ENCODE results near the gene C4orf51. TPM values are rescaled to one million over a fixed set of nuclear protein-coding genes. Genes with fewer than 3 reads are reported as not detected.

Gene C4orf51
- total and polyA plus RNA-seq, 4 donors = not detected

GRCh38 chr4:145763399-145763798 lies 83.5 kb downstream of the C4orf51 start:
- H3K4me1 ChIP-seq (ENCODE audit: control insufficient read depth, insufficient read depth, low read length) = no peaks in the 10 kb centered on the region
- WGBS (ENCODE audit: insufficient coverage) = 79% methylated on average over 4 of the region's 4 CpGs

DNA sequence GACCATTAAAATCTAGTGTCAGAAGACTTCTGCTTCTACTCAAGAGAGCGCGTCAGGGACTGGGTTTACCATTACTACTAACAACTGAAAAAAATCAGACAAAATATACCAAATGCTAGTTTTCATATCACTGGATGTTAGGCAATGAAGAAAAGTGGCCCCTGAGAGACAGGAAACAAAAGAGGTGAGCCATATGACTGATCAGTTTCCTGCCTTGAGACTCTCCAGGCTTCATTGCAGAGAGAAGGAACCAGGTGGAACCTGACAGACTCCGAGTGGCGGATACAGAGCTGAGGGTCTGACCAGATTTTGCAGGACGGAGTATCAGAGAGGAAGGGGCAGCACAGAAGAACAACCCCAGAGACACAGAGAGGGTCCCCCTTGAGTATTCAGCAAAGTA lies 86.3 kb downstream of the C4orf51 start:
- H3K9me3 ChIP-seq (ENCODE audit: control insufficient read depth, insufficient read depth, low read length) = no peaks in the 10 kb centered on the region
- no peaks in the 10 kb centered on the region for H3K4me1 ChIP-seq (ENCODE audit: control insufficient read depth, insufficient read depth, low read length)
- DNase-seq (ENCODE audit: low read depth in 4 of 6, low spot score in 6 of 6) = no peak
- H3K27me3 ChIP-seq (ENCODE audit: control insufficient read depth, insufficient read depth, low read length) = no peaks in the 10 kb centered on the region
- H3K4me3 ChIP-seq (ENCODE audit: low read depth, low read length) = no peak overlapping the region
- no peak overlapping the region for H3K27ac ChIP-seq (ENCODE audit: low read depth, low read length)
- 98% methylated on average over 3 of the region's 5 CpGs for WGBS (ENCODE audit: insufficient coverage)
- H3K36me3 ChIP-seq (ENCODE audit: control insufficient read depth, insufficient read depth, low read length) = peaks cover 41% of the 10 kb centered on the region

More at GRCh38 chr4:145763399-145763798, 83.5 kb downstream of the C4orf51 start:
- Histone ChIP-seq H3K27me3 (ENCODE audit: control insufficient read depth, insufficient read depth, low read length) (no peaks in the 10 kb centered on the region), H3K27ac (ENCODE audit: low read depth, low read length) (no peak overlapping the region), H3K36me3 (ENCODE audit: control insufficient read depth, insufficient read depth, low read length) (peaks cover 53% of the 10 kb centered on the region), H3K9me3 (ENCODE audit: control insufficient read depth, insufficient read depth, low read length) (no peaks in the 10 kb centered on the region), H3K4me3 (ENCODE audit: low read depth, low read length) (no peak overlapping the region)
- no peak for DNase-seq (ENCODE audit: low read depth in 4 of 6, low spot score in 6 of 6)

- no peak overlapping the region for H3K4me3 ChIP-seq (ENCODE audit: low read depth, low read length)
- H3K9me3 ChIP-seq (ENCODE audit: control insufficient read depth, insufficient read depth, low read length) = no peaks in the 10 kb centered on the region
- no peak overlapping the region for H3K27ac ChIP-seq (ENCODE audit: low read depth, low read length)
- no peaks in the 10 kb centered on the region for H3K27me3 ChIP-seq (ENCODE audit: control insufficient read depth, insufficient read depth, low read length)
- no peak for DNase-seq (ENCODE audit: low read depth in 4 of 6, low spot score in 6 of 6)
- no peaks in the 10 kb centered on the region for H3K4me1 ChIP-seq (ENCODE audit: control insufficient read depth, insufficient read depth, low read length)
- WGBS (ENCODE audit: insufficient coverage) = no CpG with 5 or more reads among the region's 2 CpGs
- peaks cover 27% of the 10 kb centered on the region for H3K36me3 ChIP-seq (ENCODE audit: control insufficient read depth, insufficient read depth, low read length)
Observed at GRCh38 chr4:145769450-145770037, 89.6 kb downstream of the C4orf51 start.

GRCh38 chr4:145770124-145770523 lies 90.2 kb downstream of the C4orf51 start:
- peaks cover 23% of the 10 kb centered on the region for H3K36me3 ChIP-seq (ENCODE audit: control insufficient read depth, insufficient read depth, low read length)
- no peak overlapping the region for H3K27ac ChIP-seq (ENCODE audit: low read depth, low read length)
- no CpG with 5 or more reads among the region's 4 CpGs for WGBS (ENCODE audit: insufficient coverage)
- DNase-seq (ENCODE audit: low read depth in 4 of 6, low spot score in 6 of 6) = no peak
- no peak overlapping the region for H3K4me3 ChIP-seq (ENCODE audit: low read depth, low read length)
- no peaks in the 10 kb centered on the region for H3K9me3 ChIP-seq (ENCODE audit: control insufficient read depth, insufficient read depth, low read length)
- H3K27me3 ChIP-seq (ENCODE audit: control insufficient read depth, insufficient read depth, low read length) = no peaks in the 10 kb centered on the region
- H3K4me1 ChIP-seq (ENCODE audit: control insufficient read depth, insufficient read depth, low read length) = no peaks in the 10 kb centered on the region

DNA sequence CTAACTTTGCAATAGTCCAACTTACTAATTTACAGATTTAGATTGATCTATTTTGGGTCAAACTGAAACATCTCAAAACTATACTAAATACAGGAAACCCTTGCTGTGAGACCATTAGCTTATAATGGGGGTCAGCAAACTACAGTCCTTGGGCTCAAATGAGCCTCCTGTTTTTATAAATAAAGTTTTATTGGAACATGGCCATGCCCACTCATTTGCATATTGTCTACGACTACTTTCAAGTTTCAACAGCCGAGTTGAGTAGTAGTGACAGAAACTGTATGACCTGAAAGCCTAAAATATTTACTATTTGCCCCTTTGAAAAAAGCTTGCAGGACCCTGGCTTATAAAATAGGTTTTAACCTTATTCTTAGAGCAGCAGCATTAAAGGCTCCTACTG lies 92.4 kb downstream of the C4orf51 start:
- H3K9me3 ChIP-seq (ENCODE audit: control insufficient read depth, insufficient read depth, low read length) = no peaks in the 10 kb centered on the region

GRCh38 chr4:145773581-145774234 lies 93.8 kb downstream of the C4orf51 start:
- no peak for DNase-seq (ENCODE audit: low read depth in 4 of 6, low spot score in 6 of 6)
- Histone ChIP-seq H3K9me3 (ENCODE audit: control insufficient read depth, insufficient read depth, low read length) (no peaks in the 10 kb centered on the region), H3K36me3 (ENCODE audit: control insufficient read depth, insufficient read depth, low read length) (peaks cover 18% of the 10 kb centered on the region), H3K4me3 (ENCODE audit: low read depth, low read length) (no peak overlapping the region), H3K4me1 (ENCODE audit: control insufficient read depth, insufficient read depth, low read length) (no peaks in the 10 kb centered on the region), H3K27ac (ENCODE audit: low read depth, low read length) (no peak overlapping the region), H3K27me3 (ENCODE audit: control insufficient read depth, insufficient read depth, low read length) (no peaks in the 10 kb centered on the region)
- 83% methylated on average over 6 of the region's 6 CpGs for WGBS (ENCODE audit: insufficient coverage)

More for the DNA sequence above, 92.4 kb downstream of the C4orf51 start:
- H3K27me3 ChIP-seq (ENCODE audit: control insufficient read depth, insufficient read depth, low read length) = no peaks in the 10 kb centered on the region
- H3K27ac ChIP-seq (ENCODE audit: low read depth, low read length) = no peak overlapping the region
- no CpG with 5 or more reads among the region's 2 CpGs for WGBS (ENCODE audit: insufficient coverage)
- no peaks in the 10 kb centered on the region for H3K4me1 ChIP-seq (ENCODE audit: control insufficient read depth, insufficient read depth, low read length)
- DNase-seq (ENCODE audit: low read depth in 4 of 6, low spot score in 6 of 6) = no peak
- no peak overlapping the region for H3K4me3 ChIP-seq (ENCODE audit: low read depth, low read length)
- H3K36me3 ChIP-seq (ENCODE audit: control insufficient read depth, insufficient read depth, low read length) = peaks cover 18% of the 10 kb centered on the region

DNA sequence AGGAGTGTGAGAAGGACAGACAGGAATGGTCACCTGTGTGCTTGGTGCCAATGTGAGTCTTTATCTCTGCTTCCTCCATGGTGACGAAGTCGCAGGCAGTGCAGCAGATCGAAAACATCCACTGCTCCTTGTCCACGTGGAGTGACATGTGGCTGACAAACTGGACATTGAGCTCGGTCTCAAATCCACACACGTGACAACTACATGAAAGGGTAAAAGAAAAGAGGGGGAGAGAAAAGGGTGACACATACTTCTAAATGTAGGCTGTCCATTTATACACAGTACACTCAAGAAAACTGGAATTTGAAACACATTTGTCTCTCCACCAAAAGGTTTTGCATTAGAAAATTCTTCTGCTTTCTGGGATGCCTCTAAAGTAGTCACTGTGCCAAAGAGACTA lies 94.5 kb downstream of the C4orf51 start:
- no peak overlapping the region for H3K4me3 ChIP-seq (ENCODE audit: low read depth, low read length)
- H3K27ac ChIP-seq (ENCODE audit: low read depth, low read length) = no peak overlapping the region
- H3K36me3 ChIP-seq (ENCODE audit: control insufficient read depth, insufficient read depth, low read length) = peaks cover 18% of the 10 kb centered on the region
- H3K27me3 ChIP-seq (ENCODE audit: control insufficient read depth, insufficient read depth, low read length) = no peaks in the 10 kb centered on the region
- no peaks in the 10 kb centered on the region for H3K4me1 ChIP-seq (ENCODE audit: control insufficient read depth, insufficient read depth, low read length)
- no peaks in the 10 kb centered on the region for H3K9me3 ChIP-seq (ENCODE audit: control insufficient read depth, insufficient read depth, low read length)
- WGBS (ENCODE audit: insufficient coverage) = 100% methylated on average over 4 of the region's 6 CpGs
- no peak for DNase-seq (ENCODE audit: low read depth in 4 of 6, low spot score in 6 of 6)

- H3K9me3 ChIP-seq (ENCODE audit: control insufficient read depth, insufficient read depth, low read length) = no peaks in the 10 kb centered on the region
- no peak overlapping the region for H3K27ac ChIP-seq (ENCODE audit: low read depth, low read length)
- no peaks in the 10 kb centered on the region for H3K4me1 ChIP-seq (ENCODE audit: control insufficient read depth, insufficient read depth, low read length)
- H3K27me3 ChIP-seq (ENCODE audit: control insufficient read depth, insufficient read depth, low read length) = no peaks in the 10 kb centered on the region
- WGBS (ENCODE audit: insufficient coverage) = 100% methylated on average over 2 of the region's 3 CpGs
- peaks cover 18% of the 10 kb centered on the region for H3K36me3 ChIP-seq (ENCODE audit: control insufficient read depth, insufficient read depth, low read length)
- DNase-seq (ENCODE audit: low read depth in 4 of 6, low spot score in 6 of 6) = no peak
- H3K4me3 ChIP-seq (ENCODE audit: low read depth, low read length) = no peak overlapping the region
Observed at GRCh38 chr4:145775406-145775805, 95.5 kb downstream of the C4orf51 start.

DNA sequence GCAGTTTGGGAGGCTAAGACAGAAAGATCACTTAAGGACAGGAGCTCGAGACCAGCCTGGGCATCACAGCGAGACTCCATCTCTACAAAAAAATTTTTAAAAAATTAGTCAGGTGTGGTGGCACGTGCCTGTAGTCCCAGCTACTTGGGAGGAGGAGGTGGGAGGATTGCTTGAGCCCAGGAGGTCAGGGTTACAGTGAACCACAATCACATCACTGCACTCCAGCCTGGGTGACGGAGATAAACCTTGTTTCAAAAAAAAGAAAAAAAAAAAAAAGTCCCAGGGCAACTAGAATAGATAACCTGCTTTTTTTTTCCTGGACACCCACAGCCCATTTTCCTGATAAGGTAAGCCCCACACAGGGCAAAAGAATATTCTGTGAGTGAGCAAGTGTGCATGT lies 96.3 kb downstream of the C4orf51 start:
- H3K9me3 ChIP-seq (ENCODE audit: control insufficient read depth, insufficient read depth, low read length) = no peaks in the 10 kb centered on the region
- DNase-seq (ENCODE audit: low read depth in 4 of 6, low spot score in 6 of 6) = no peak
- WGBS (ENCODE audit: insufficient coverage) = 80% methylated on average over 1 of the region's 4 CpGs
- no peaks in the 10 kb centered on the region for H3K4me1 ChIP-seq (ENCODE audit: control insufficient read depth, insufficient read depth, low read length)
- H3K27me3 ChIP-seq (ENCODE audit: control insufficient read depth, insufficient read depth, low read length) = no peaks in the 10 kb centered on the region
- no peak overlapping the region for H3K4me3 ChIP-seq (ENCODE audit: low read depth, low read length)
- peaks cover 18% of the 10 kb centered on the region for H3K36me3 ChIP-seq (ENCODE audit: control insufficient read depth, insufficient read depth, low read length)
- no peak overlapping the region for H3K27ac ChIP-seq (ENCODE audit: low read depth, low read length)

DNA sequence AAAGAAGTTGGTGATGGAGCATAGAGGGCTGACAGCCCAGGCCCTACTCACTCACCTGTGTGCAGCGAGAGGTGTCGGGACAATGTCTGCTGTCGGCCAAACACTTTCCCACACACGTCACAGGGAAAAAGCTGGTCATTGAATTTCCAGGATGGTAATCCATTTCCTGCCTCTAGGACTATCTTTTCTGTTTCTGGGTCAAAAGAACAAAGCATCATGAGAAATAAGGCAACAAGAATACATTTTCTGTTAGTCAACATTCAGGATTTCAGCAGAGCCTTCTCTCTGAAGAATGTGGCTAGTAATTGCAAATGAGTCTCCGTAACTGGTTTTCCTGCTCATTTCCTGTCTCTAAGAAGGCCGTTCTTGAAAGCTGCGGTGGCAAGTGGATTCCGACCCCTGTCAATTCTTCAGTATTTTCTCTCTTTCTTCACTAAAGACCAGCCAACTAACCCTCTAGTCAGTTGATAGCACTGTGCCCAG lies 99.4 kb downstream of the C4orf51 start:
- 96% methylated on average over 3 of the region's 8 CpGs for WGBS (ENCODE audit: insufficient coverage)
- no peak overlapping the region for H3K4me3 ChIP-seq (ENCODE audit: low read depth, low read length)
- no peak overlapping the region for H3K27ac ChIP-seq (ENCODE audit: low read depth, low read length)
- H3K36me3 ChIP-seq (ENCODE audit: control insufficient read depth, insufficient read depth, low read length) = peaks cover 13% of the 10 kb centered on the region
- no peaks in the 10 kb centered on the region for H3K9me3 ChIP-seq (ENCODE audit: control insufficient read depth, insufficient read depth, low read length)
- no peak for DNase-seq (ENCODE audit: low read depth in 4 of 6, low spot score in 6 of 6)
- H3K4me1 ChIP-seq (ENCODE audit: control insufficient read depth, insufficient read depth, low read length) = no peaks in the 10 kb centered on the region
- H3K27me3 ChIP-seq (ENCODE audit: control insufficient read depth, insufficient read depth, low read length) = no peaks in the 10 kb centered on the region
